CD4-positive, CD25-positive, alpha-beta regulatory T cell (primary cell): Measurements from ENCODE around the gene ZSCAN5B. TPM values are rescaled to one million over a fixed set of nuclear protein-coding genes. Genes with fewer than 3 reads are reported as not detected.

Source experiments
- ATAC-seq, 2 donors: fragments of 150-1000 bp; cut with Tn5 transposase; one replicate each; pipeline ENCODE4 v1.10.0; 2021; ENCODE audit warnings: low read depth in 2 of 2, moderate number of reproducible peaks in 2 of 2, moderate library complexity in 1 of 2
- DNase-seq, 3 donors: peaks; one replicate each; pipeline versions ENCODE4 v3.0.0 to v3.0.0-alpha.2; 2012 to 2022; ENCODE audit warnings: mixed read lengths in 1 of 3
- H3K27ac ChIP-seq: one replicate; pipeline ENCODE4 v1.7.0; 2013; ENCODE audit warnings: mild to moderate bottlenecking, low read length; ENCODE audit not compliant: insufficient read depth, poor library complexity, severe bottlenecking
- H3K27me3 ChIP-seq: one replicate; pipeline ENCODE4 v1.7.0; 2013; ENCODE audit warnings: low read length; ENCODE audit not compliant: control insufficient read depth, insufficient read depth
- H3K36me3 ChIP-seq: one replicate; pipeline ENCODE4 v1.7.0; 2013; ENCODE audit warnings: mild to moderate bottlenecking, low read length, moderate library complexity; ENCODE audit not compliant: control insufficient read depth, insufficient read depth
- H3K4me1 ChIP-seq: 2 replicates; pipeline ENCODE4 v1.7.0; 2013; ENCODE audit warnings: mild to moderate bottlenecking, low read length; ENCODE audit not compliant: insufficient read depth, control insufficient read depth, poor library complexity, severe bottlenecking
- H3K4me3 ChIP-seq: one replicate; pipeline ENCODE4 v1.7.0; 2013; ENCODE audit warnings: low read depth, mild to moderate bottlenecking, low read length, moderate library complexity
- H3K9me3 ChIP-seq, 2 experiments: 1 replicate in 1 of 2; 2 replicates in 1 of 2; pipeline ENCODE4 v1.7.0; 2013; ENCODE audit warnings: low read length in 2 of 2, mild to moderate bottlenecking in 1 of 2, moderate library complexity in 1 of 2; ENCODE audit not compliant: control insufficient read depth in 2 of 2
- H3K27ac Mint-ChIP-seq, 3 donors: one replicate each; pipeline ENCODE4 v1.8.0; 2020 to 2022; ENCODE audit warnings: mild to moderate bottlenecking in 3 of 3, mixed read lengths in 3 of 3, moderate library complexity in 2 of 3
- H3K27me3 Mint-ChIP-seq: one replicate; pipeline ENCODE4 v1.8.0; 2022; ENCODE audit warnings: mild to moderate bottlenecking, mixed read lengths
- H3K36me3 Mint-ChIP-seq: one replicate; pipeline ENCODE4 v1.8.0; 2020; ENCODE audit warnings: mixed read lengths
- H3K4me1 Mint-ChIP-seq, 4 donors: one replicate each; pipeline ENCODE4 v1.8.0; 2020 to 2022; ENCODE audit warnings: mixed read lengths in 4 of 4, mild to moderate bottlenecking in 1 of 4
- H3K4me3 Mint-ChIP-seq, 4 donors: one replicate each; pipeline ENCODE4 v1.8.0; 2020 to 2022; ENCODE audit warnings: mild to moderate bottlenecking in 4 of 4, mixed read lengths in 4 of 4, moderate library complexity in 3 of 4
- H3K9me3 Mint-ChIP-seq, 7 donors: one replicate each; pipeline ENCODE4 v1.8.0; 2020 to 2022; ENCODE audit warnings: mixed read lengths in 7 of 7, mild to moderate bottlenecking in 3 of 7, moderate library complexity in 2 of 7
- polyA plus RNA-seq, 4 donors: library from polyadenylated mRNA; unstranded; fragments of 300-500 nt; fragmentation: Illumina TruSeq; gene quantifications; one replicate each; pipeline ENCODE4 v1.2.3, GENCODE V29; 2021
- total RNA-seq: library from RNA; stranded (reverse); gene quantifications from one replicate; pipeline ENCODE4 v1.2.3, GENCODE V29; 2022

Gene ZSCAN5B
- total and polyA plus RNA-seq, 5 donors from 2014 or later: not detected

GRCh38 chr19:56142897-56143434 is 54.6 kb downstream of the ZSCAN5B start:
- Histone ChIP-seq H3K27ac (no peak overlapping the region), H3K4me3 (no peak overlapping the region), H3K36me3 (peaks cover 5% of the 10 kb centered on the region), H3K9me3 (no peaks in the 10 kb centered on the region), H3K27me3 (no peaks in the 10 kb centered on the region), H3K4me1 (peaks cover 23% of the 10 kb centered on the region)
- H3K27me3 Mint-ChIP-seq: no peaks in the 10 kb centered on the region
- H3K27ac Mint-ChIP-seq: peak overlapping the region in 1 of 3 donors; percentile 20
- H3K4me3 Mint-ChIP-seq: peak overlapping the region in 3 of 4 donors; percentile 46 to 87 (median 61)
- DNase-seq: no peak
- ATAC-seq: no peak
- H3K9me3 Mint-ChIP-seq: no peaks in the 10 kb centered on the region
- H3K36me3 Mint-ChIP-seq: peaks cover 2% of the 10 kb centered on the region
- H3K4me1 Mint-ChIP-seq: peaks cover 12 to 44% (median 29%) of the 10 kb centered on the region in 4 donors

- H3K36me3 Mint-ChIP-seq: no peaks in the 10 kb centered on the region
- peaks cover 23% of the 10 kb centered on the region for H3K4me1 ChIP-seq
- H3K9me3 Mint-ChIP-seq: no peaks in the 10 kb centered on the region
- H3K27me3 Mint-ChIP-seq: no peaks in the 10 kb centered on the region
- H3K27ac Mint-ChIP-seq: peak overlapping the region in 2 of 3 donors; percentile 86 to 88
- no peak for DNase-seq
- peaks cover 12 to 43% (median 29%) of the 10 kb centered on the region in 4 donors for H3K4me1 Mint-ChIP-seq
- H3K9me3 ChIP-seq: no peaks in the 10 kb centered on the region
- no peaks in the 10 kb centered on the region for H3K36me3 ChIP-seq
- peak overlapping the region; percentile 77 for H3K4me3 ChIP-seq
- H3K27ac ChIP-seq: peak overlapping the region; percentile 15
- peak overlapping the region; percentile 78 to 92 (median 86) for H3K4me3 Mint-ChIP-seq
- no peak for ATAC-seq
- no peaks in the 10 kb centered on the region for H3K27me3 ChIP-seq
Measured at GRCh38 chr19:56142087-56142787, 55.3 kb downstream of the ZSCAN5B start.

GRCh38 chr19:56141417-56141993 is 56.1 kb downstream of the ZSCAN5B start:
- H3K9me3 ChIP-seq: no peaks in the 10 kb centered on the region
- Mint-ChIP-seq H3K27ac (peak overlapping the region in 2 of 3 donors; percentile 88 to 93), H3K4me3 (peak overlapping the region; percentile 89 to 98 (median 94)), H3K36me3 (no peaks in the 10 kb centered on the region), H3K27me3 (no peaks in the 10 kb centered on the region), H3K9me3 (no peaks in the 10 kb centered on the region), H3K4me1 (peaks cover 12 to 43% (median 29%) of the 10 kb centered on the region in 4 donors)
- H3K27ac ChIP-seq: peak overlapping the region; percentile 84
- peak overlapping the region; percentile 77 for H3K4me3 ChIP-seq
- H3K27me3 ChIP-seq: no peaks in the 10 kb centered on the region
- H3K36me3 ChIP-seq: no peaks in the 10 kb centered on the region
- ATAC-seq (no peak), DNase-seq (peak; percentile 30 to 58 (median 54))
- H3K4me1 ChIP-seq: peaks cover 23% of the 10 kb centered on the region

- DNase-seq (peak; percentile 99), ATAC-seq (peak; percentile 90 to 92)
- no peaks in the 10 kb centered on the region for H3K27me3 Mint-ChIP-seq
- peak within 1 kb of the TSS; percentile 93 to 97 (median 96) for H3K27ac Mint-ChIP-seq
- H3K9me3 ChIP-seq: no peaks in the 10 kb centered on the region
- H3K4me3 ChIP-seq: peak within 1 kb of the TSS; percentile 77
- no peaks in the 10 kb centered on the region for H3K9me3 Mint-ChIP-seq
- no peaks in the 10 kb centered on the region for H3K36me3 ChIP-seq
- H3K4me3 Mint-ChIP-seq: peak within 1 kb of the TSS; percentile 89 to 98 (median 95)
- H3K27ac ChIP-seq: peak within 1 kb of the TSS; percentile 84
- H3K4me1 ChIP-seq: peaks cover 23% of the 10 kb centered on the region
- H3K4me1 Mint-ChIP-seq: peaks cover 12 to 43% (median 29%) of the 10 kb centered on the region in 4 donors
- H3K36me3 Mint-ChIP-seq: no peaks in the 10 kb centered on the region
- no peaks in the 10 kb centered on the region for H3K27me3 ChIP-seq
Measured at GRCh38 chr19:56140583-56141416, 56.8 kb downstream of the ZSCAN5B start, which contains the start of gene ZNF444. Gene ZNF444 (plus strand): TSS chr19:56141287. CDS start chr19:56146912, 5,625 bp downstream.

- no peaks in the 10 kb centered on the region for H3K9me3 Mint-ChIP-seq
- H3K36me3 Mint-ChIP-seq: no peaks in the 10 kb centered on the region
- ATAC-seq: no peak
- H3K4me1 Mint-ChIP-seq: peaks cover 12 to 43% (median 29%) of the 10 kb centered on the region in 4 donors
- Histone ChIP-seq H3K4me1 (peaks cover 23% of the 10 kb centered on the region), H3K27ac (peak overlapping the region; percentile 84), H3K9me3 (no peaks in the 10 kb centered on the region), H3K4me3 (peak overlapping the region; percentile 75), H3K36me3 (no peaks in the 10 kb centered on the region), H3K27me3 (no peaks in the 10 kb centered on the region)
- H3K4me3 Mint-ChIP-seq: peak overlapping the region; percentile 89 to 98 (median 95)
- H3K27me3 Mint-ChIP-seq: no peaks in the 10 kb centered on the region
- no peak for DNase-seq
- H3K27ac Mint-ChIP-seq: peak overlapping the region; percentile 93 to 97 (median 96)
Measured at GRCh38 chr19:56139847-56140582, 57.6 kb downstream of the ZSCAN5B start.

Other genes with a start within 250 kb of the ZSCAN5B start
- not detected for gene NLRP8, start 250.0 kb downstream of the ZSCAN5B start, total RNA-seq
- not detected for gene NLRP8, start 250.0 kb downstream of the ZSCAN5B start, polyA plus RNA-seq
- not detected for gene NLRP5, start 211.0 kb downstream of the ZSCAN5B start, total RNA-seq
- gene NLRP5, start 211.0 kb downstream of the ZSCAN5B start, polyA plus RNA-seq: not detected
- gene ZNF787, start 76.5 kb downstream of the ZSCAN5B start, total RNA-seq: 21.4 TPM
- 1 to 10 TPM in 3 of 4 donors, under 1 TPM in 1; 0.73 to 1.8 (median 1.4) TPM for gene ZNF787, start 76.5 kb downstream of the ZSCAN5B start, polyA plus RNA-seq
- 23.5 TPM for gene ZNF444, start 56.5 kb downstream of the ZSCAN5B start, total RNA-seq
- gene ZNF444, start 56.5 kb downstream of the ZSCAN5B start, polyA plus RNA-seq: 10 to 100 TPM; 10.8 to 16.0 (median 13.4) TPM
- gene GALP, start 21.8 kb downstream of the ZSCAN5B start, total RNA-seq: not detected
- not detected for gene GALP, start 21.8 kb downstream of the ZSCAN5B start, polyA plus RNA-seq
- gene ZSCAN5C, start 4.5 kb upstream of the ZSCAN5B start, total RNA-seq: not detected
- gene ZSCAN5C, start 4.5 kb upstream of the ZSCAN5B start, polyA plus RNA-seq: not detected
- not detected for gene EDDM13, start 75.0 kb upstream of the ZSCAN5B start, total RNA-seq
- 1 to 10 TPM in 2 of 4 donors, under 1 TPM in 2; 0.46 to 1.9 (median 1.1) TPM for gene EDDM13, start 75.0 kb upstream of the ZSCAN5B start, polyA plus RNA-seq
- gene ZSCAN5A, start 117.1 kb upstream of the ZSCAN5B start, total RNA-seq: 6.8 TPM
- 1 to 10 TPM; 3.5 to 7.9 (median 5.4) TPM for gene ZSCAN5A, start 117.1 kb upstream of the ZSCAN5B start, polyA plus RNA-seq
- gene ZNF582, start 195.8 kb upstream of the ZSCAN5B start, total RNA-seq: 2.3 TPM
- 1 to 10 TPM; 3.8 to 6.0 (median 4.9) TPM for gene ZNF582, start 195.8 kb upstream of the ZSCAN5B start, polyA plus RNA-seq
- 2.2 TPM for gene ZNF583, start 206.5 kb upstream of the ZSCAN5B start, total RNA-seq
- 10 to 100 TPM in 2 of 4 donors, 1 to 10 TPM in 2; 7.3 to 17.0 (median 12.5) TPM for gene ZNF583, start 206.5 kb upstream of the ZSCAN5B start, polyA plus RNA-seq